ENCODE data around the gene SLCO2A1.

Gene SLCO2A1

GRCh38 chr3:134059035-134059601 is 29.4 kb upstream of the SLCO2A1 start:
- Histone ChIP-seq H3K27ac (no peak overlapping the region), H2AFZ (ENCODE audit: low read depth) (no peak overlapping the region), H3K4me3 (IDR thresholded peaks at IDR 0.05; ENCODE audit: insufficient read depth, low read depth, low read length) (no peak overlapping the region), H4K20me1 (ENCODE audit: insufficient read depth) (no peaks in the 10 kb centered on the region), H3K4me1 (ENCODE audit: low read depth, poor library complexity, severe bottlenecking) (no peaks in the 10 kb centered on the region), H3K36me3 (ENCODE audit: insufficient read depth) (no peaks in the 10 kb centered on the region), H3K4me2 (no peak overlapping the region), H3K27me3 (ENCODE audit: insufficient read depth, low read depth) (no peaks in the 10 kb centered on the region), H3K9ac (no peak overlapping the region), H3K79me2 (ENCODE audit: insufficient read depth, low read depth) (no peaks in the 10 kb centered on the region)
- no peak for TF ChIP-seq CTCF (conservative IDR thresholded peaks at IDR 0.05; ENCODE audit: low read depth, low read length)

- H3K27me3 ChIP-seq (ENCODE audit: insufficient read depth, low read depth): no peaks in the 10 kb centered on the region
- H3K27ac ChIP-seq: no peak overlapping the region
- H3K9ac ChIP-seq: no peak overlapping the region
- H3K4me1 ChIP-seq (ENCODE audit: low read depth, poor library complexity, severe bottlenecking): no peaks in the 10 kb centered on the region
- no peak overlapping the region for H3K4me3 ChIP-seq (IDR thresholded peaks at IDR 0.05; ENCODE audit: insufficient read depth, low read depth, low read length)
- H3K79me2 ChIP-seq (ENCODE audit: insufficient read depth, low read depth): no peaks in the 10 kb centered on the region
- no peaks in the 10 kb centered on the region for H4K20me1 ChIP-seq (ENCODE audit: insufficient read depth)
- TF ChIP-seq CTCF (conservative IDR thresholded peaks at IDR 0.05; ENCODE audit: low read depth, low read length): no peak
- H2AFZ ChIP-seq (ENCODE audit: low read depth): no peak overlapping the region
- no peaks in the 10 kb centered on the region for H3K36me3 ChIP-seq (ENCODE audit: insufficient read depth)
- no peak overlapping the region for H3K4me2 ChIP-seq
These were observed 28.0 kb upstream of the SLCO2A1 start for GRCh38 chr3:134057654-134058110.

GRCh38 chr3:134057006-134057653 is 27.4 kb upstream of the SLCO2A1 start:
- no peak overlapping the region for H3K9ac ChIP-seq
- H3K4me3 ChIP-seq (IDR thresholded peaks at IDR 0.05; ENCODE audit: insufficient read depth, low read depth, low read length): no peak overlapping the region
- H3K4me1 ChIP-seq (ENCODE audit: low read depth, poor library complexity, severe bottlenecking): no peaks in the 10 kb centered on the region
- no peak for TF ChIP-seq CTCF (conservative IDR thresholded peaks at IDR 0.05; ENCODE audit: low read depth, low read length)
- no peaks in the 10 kb centered on the region for H3K36me3 ChIP-seq (ENCODE audit: insufficient read depth)
- H3K27me3 ChIP-seq (ENCODE audit: insufficient read depth, low read depth): no peaks in the 10 kb centered on the region
- H4K20me1 ChIP-seq (ENCODE audit: insufficient read depth): no peaks in the 10 kb centered on the region
- no peak overlapping the region for H3K4me2 ChIP-seq
- no peak overlapping the region for H3K27ac ChIP-seq
- H3K79me2 ChIP-seq (ENCODE audit: insufficient read depth, low read depth): no peaks in the 10 kb centered on the region
- no peak overlapping the region for H2AFZ ChIP-seq (ENCODE audit: low read depth)

- H3K4me1 ChIP-seq (ENCODE audit: low read depth, poor library complexity, severe bottlenecking): no peaks in the 10 kb centered on the region
- no peaks in the 10 kb centered on the region for H3K27me3 ChIP-seq (ENCODE audit: insufficient read depth, low read depth)
- H3K4me3 ChIP-seq (IDR thresholded peaks at IDR 0.05; ENCODE audit: insufficient read depth, low read depth, low read length): no peak overlapping the region
- no peak for TF ChIP-seq CTCF (conservative IDR thresholded peaks at IDR 0.05; ENCODE audit: low read depth, low read length)
- H2AFZ ChIP-seq (ENCODE audit: low read depth): no peak overlapping the region
- no peak overlapping the region for H3K27ac ChIP-seq
- H3K36me3 ChIP-seq (ENCODE audit: insufficient read depth): no peaks in the 10 kb centered on the region
- H3K4me2 ChIP-seq: no peak overlapping the region
- H3K79me2 ChIP-seq (ENCODE audit: insufficient read depth, low read depth): no peaks in the 10 kb centered on the region
- H3K9ac ChIP-seq: no peak overlapping the region
- no peaks in the 10 kb centered on the region for H4K20me1 ChIP-seq (ENCODE audit: insufficient read depth)
These were observed 26.8 kb upstream of the SLCO2A1 start for GRCh38 chr3:134056464-134056891.

Data from KMS-11 (cell line).